Hematopoietic multipotent progenitor cell treated with erythropoietin and hydrocortisone succinate and interleukin-3 and kit ligand, for 6 days (in vitro differentiated cells): ENCODE data around the gene PRODH.
"Not testable (repeated sequence)": the region's sequence is repeated elsewhere in the genome, so short reads cannot be mapped to it uniquely, and the experiment has no call there.

ENCODE experiments used
- DNase-seq: peaks from one replicate; pipeline ENCODE4 v3.0.0-alpha.2; 2015

The PRODH gene

DNA sequence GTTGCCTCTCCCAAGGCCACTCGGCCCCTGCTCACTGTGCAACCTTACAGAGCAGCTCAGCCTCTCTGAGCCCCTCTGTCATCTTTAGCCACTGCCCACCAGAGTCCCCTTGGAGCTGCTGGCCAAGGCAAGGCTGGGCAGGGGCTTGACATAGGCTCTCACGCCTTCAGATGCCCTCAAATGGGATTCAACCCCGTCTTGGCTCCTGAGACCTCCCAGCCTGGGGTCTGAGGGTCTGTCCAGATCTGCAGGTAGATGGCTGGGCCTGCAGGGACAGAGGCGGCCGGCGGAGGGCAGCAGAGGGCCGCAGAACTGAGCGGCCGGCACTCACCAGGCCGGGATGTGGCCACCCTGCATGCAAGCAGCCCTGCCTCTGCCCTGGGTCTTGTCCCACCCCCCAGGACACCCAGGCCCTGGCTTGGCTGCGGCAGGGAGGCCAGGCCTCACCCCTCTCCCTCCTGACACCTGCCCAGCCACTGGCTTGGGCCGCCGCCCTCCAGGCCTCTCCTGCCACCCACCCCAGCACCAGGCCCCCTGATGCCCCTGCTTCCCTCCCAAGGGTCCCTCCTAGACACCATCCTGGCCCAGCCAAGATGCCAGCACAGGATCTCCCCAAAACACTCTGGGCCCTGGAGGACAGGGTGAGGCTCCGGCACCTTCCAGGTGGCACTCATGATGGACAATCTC lies 18.4 kb upstream of the PRODH start:
- DNase-seq = peak; percentile 68

DNA sequence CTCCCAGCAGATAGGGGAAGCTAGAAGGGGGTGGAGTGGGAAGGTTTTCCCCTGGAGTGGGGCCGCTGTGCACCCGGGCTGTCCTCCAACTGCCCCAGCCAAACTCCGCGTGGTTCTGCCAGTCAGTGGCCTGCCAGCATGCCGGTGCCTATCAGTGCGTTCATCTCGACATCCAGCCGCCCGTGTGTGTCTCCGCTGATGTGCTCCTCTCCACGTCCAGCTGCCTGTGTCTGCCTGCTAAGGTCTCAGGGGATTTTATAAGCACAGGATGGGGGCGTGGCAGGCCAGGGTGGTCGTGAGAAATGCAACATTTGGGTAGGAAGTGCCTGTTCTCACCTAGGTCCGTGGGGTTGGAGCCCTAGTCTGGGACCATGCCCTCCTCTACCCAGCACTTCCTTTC lies 17.0 kb upstream of the PRODH start:
- not testable (repeated sequence) for DNase-seq

DNA sequence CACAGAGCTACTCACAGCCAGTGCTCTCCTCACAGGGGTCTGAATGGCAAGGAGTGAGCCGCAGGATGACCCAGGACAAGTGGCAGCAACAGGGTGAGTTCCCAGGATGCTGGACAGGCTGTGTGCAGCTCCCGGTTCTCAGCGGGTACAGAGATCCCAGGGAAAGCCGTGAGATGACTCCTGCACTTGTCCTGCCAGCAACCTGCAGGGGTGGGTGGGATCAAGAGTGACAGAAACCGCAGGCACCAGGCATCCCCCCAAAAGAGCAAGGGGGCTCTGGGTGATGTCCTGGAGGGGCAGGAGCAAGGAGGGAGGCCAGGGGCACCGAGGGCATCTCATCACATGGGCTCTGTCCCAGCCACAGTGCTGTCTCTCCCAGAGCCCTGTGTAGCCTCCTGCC lies 15.9 kb upstream of the PRODH start:
- DNase-seq = no peak

DNA sequence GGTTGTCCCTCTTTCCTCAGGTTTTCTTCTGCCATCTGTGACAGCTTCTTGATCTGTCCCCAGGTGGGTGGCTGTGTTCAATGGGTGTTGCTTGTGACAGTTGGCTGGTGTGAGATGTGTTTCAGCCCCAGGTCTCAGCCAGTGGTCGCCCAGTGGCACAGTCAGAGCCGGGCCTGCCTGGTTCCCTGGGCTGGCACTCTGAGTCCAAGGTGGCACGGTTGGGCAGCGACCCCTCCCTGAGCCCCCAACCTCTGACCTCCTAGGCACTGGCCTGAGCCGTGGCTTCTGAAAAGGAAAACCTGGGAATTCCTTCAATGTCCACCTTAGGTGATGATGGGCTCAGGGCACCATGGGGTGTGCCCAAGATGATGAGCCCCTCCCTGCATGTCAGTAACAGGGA lies 14.0 kb upstream of the PRODH start:
- DNase-seq = no peak

DNA sequence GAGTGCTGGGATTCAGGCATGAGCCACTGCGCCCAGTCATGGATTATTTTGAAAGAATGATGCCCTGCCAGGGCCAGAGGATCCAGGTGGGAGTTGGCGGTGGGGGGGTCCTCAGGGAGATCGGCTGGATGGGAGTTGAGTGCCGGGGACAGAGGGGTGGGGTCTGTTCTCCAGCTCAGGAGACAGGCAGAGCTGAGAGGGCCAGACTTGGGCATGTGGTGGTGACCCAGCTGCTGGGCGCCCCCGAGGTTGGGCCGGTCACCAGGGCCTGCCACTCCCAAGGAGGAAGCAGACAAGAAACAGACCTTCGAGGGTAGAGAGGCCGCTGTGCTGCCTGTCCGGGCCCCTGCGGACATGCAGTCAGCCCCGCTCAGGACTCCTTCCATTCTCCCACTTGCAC lies 11.8 kb upstream of the PRODH start:
- no peak for DNase-seq

DNA sequence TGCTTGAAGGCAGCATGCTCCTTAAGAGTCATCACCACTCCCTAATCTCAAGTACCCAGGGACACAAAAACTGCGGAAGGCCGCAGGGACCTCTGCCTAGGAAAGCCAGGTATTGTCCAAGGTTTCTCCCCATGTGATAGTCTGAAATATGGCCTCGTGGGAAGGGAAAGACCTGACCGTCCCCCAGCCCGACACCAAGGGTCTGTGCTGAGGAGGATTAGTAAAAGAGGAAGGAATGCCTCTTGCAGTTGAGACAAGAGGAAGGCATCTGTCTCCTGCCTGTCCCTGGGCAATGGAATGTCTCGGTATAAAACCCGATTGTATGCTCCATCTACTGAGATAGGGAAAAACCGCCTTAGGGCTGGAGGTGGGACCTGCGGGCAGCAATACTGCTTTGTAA lies 11.0 kb upstream of the PRODH start:
- DNase-seq = not testable (repeated sequence)

DNA sequence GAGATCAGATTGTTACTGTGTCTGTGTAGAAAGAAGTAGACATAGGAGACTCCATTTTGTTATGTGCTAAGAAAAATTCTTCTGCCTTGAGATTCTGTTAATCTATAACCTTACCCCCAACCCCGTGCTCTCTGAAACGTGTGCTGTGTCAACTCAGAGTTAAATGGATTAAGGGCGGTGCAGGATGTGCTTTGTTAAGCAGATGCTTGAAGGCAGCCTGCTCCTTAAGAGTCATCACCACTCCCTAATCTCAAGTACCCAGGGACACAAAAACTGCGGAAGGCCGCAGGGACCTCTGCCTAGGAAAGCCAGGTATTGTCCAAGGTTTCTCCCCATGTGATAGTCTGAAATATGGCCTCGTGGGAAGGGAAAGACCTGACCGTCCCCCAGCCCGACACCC lies 2.6 kb upstream of the PRODH start:
- DNase-seq = not testable (repeated sequence)

DNA sequence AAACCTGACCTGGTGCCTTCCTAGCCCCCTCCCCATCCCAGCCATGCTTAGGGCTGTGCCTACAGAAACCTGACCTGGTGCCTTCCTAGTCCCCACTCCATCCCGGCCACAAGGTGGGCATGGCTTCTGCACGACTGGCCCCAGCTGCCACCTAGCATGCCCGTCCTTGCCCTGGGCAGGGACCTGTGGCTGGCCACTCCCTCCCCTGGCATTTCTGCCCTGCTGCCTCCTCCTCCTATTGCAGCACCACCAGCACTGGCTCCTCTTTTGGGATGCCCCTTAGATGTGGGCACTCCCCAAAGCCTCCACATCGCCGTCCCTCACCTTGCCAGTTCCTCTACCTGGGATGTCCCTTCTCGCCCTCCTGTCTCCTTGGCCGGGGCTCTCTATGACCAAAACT lies 1.4 kb downstream of the PRODH start:
- DNase-seq = not testable (repeated sequence)

DNA sequence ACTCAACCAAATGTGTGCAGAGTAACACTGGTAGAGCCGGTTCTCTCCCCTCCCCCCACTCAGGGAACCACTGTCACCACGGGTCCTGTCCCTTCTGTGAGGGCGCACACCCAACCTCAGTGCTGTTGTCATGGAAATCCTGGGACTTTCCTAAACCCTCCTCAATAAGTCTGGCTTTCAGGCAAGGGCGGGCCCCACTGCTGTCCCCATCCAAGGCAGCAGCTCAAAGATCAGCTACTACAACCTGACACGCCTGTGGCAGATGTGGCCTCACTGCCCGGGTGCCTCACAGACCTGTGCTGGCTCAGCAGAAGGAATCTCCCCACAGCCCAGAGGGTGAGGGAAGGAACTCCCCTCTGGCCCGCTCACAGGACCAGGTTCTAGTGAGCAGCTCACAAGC lies 2.2 kb downstream of the PRODH start:
- no peak for DNase-seq

DNA sequence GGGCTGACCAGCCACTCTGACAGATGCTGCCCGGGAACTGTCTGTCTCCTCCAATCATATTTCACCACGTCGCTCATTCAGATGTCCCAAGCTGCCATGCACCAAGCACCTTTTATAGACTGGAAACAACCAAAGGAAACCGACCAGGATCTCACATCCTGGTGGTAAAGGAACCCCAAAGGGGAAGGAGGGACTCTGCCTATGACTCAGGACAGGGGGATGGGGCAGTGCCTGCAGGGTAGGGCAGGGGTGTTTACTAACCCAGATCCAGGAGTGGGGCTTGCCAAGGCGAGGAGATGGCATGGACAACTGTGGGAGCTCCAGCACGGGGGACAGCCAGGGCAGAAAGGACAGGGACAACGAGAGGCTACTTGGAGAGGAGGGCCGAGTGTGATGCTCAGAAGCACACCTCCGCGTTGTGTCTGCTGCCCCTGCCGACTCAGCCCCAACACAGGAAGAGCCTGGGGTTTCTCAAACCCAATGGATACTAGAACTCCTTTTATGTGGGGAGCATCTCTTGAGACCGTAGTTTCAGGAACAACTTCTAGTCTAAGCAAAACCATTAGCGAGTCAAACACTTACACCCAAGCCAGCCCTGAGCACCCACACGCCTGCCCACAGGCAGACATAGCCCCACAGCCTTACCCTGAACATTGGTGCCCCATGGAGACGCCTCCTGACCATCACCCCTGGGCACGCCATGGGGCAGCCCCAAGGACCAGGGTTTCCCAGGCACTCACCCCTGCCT lies 4.0 kb downstream of the PRODH start:
- DNase-seq = no peak

DNA sequence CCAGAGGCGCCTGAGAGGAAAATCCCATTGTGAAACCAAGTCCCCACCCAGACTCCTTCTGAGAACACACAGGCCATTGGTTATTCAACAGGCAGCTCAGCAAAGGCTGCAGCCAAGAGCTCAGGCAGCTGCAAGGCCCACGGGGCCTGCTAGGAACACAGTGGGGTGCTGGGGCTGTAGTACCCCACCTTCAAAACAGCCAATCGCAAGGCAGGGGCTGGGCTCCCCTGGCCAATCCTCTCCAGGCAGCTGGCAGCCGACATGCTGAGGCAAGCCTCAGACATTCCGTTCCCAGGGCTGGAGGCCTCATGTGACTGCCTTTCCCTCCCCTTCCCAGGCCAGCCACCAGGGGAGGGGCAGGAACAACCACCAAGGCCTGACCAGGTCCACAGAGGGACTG lies 6.6 kb downstream of the PRODH start:
- DNase-seq = no peak

DNA sequence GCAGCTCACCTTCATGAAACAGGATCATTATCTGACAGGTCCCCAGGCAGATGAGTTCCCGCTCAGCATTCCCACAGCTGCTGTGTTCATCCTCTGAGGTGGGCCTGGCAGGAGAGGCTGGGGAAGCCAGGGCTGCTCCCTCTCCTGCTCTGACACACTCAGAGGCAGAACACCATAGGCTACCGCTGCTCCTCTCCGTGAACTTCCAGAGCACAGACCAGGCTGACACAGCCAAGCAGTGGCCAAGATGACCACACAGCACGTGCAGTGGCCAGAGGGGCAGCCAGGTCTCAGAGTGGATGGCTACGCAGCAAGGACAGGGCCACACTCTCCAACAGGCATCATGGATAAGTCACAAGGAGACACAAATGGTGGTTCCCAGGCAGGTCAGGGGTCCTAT lies 8.5 kb downstream of the PRODH start:
- DNase-seq = no peak

DNA sequence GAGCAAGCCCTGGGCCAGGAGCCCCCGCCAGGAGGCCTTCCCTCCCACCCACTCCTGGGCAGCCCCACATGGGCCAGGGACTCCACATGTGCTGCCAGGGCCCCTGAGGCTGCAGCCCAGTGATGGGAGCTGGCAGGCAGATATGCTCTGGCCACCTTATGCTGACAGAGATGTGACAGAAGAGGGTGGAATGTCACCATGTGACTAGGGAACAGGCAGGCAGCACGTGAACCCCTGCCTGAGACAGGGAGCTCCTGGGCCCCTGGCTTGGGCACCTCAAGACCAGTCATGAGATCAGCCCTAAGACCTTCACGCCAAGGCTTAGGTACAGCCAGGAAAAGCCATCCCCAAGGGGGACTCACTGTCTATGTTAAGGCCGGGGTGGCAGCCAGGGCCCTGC lies 9.1 kb downstream of the PRODH start:
- DNase-seq = no peak

DNA sequence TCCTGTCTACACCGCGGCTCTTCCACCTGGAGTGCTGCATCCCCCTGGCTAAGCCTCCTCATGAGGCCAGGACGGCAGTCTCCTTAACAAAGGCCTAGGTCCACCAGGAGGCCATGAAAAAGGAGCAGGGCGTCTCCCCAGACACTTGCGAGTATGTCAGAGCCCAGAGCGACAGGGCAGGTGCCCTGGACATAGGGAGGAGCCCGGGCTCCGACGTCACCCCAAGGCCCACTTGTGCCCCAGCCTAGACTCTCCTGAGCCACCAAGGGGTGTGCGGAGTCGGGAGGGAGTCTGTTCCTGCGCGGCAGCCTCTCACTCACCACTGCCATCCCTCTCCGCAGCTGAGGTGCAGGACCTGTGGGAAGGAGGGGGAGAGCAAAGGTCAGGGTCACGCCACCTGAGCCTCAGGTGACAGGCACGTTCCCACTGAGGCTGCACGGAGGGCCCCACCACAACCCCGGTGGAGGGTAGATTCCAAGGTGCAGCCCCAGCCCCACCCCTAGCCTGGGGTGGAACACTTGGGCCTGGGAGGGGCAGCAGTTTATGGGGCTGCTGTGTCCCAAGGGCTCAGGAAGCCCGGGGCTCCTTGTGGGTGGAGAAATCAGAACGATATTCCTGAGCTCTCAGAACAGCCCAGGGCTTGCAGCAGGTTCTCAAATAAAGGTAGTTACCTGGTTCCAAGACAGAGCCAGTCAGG lies 10.6 kb downstream of the PRODH start:
- DNase-seq = no peak

DNA sequence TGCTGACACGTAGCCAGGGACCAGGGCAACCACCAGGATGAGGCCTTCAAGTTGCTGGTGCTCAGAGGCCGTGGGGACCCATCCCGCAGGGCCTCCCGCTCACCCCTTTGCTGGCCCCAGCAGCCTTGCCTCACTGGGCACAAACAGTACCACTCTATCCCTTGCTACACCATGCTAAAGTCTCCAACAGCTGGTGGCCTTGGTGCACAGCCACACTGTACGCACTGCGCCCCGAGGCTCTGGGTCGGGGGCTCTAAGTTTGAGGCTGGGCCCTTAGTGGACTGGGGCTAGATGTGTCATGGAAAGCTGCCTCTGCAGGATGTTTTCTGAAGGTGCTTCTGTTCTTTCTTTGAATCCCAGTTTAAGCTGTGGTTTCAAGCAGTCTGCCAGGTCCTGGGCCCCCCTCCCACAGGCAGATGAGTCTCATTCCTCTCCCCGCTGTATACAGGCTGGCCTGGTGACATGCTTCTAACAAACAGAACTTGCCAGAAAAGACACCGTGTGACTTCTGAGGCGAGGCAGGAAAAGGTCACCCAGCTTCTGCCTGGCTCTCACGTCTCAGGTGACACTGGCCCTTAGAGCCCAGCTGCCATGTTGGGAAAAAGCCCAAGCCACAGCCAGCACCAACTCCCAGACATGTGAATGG lies 15.7 kb downstream of the PRODH start:
- DNase-seq = not testable (repeated sequence)

DNA sequence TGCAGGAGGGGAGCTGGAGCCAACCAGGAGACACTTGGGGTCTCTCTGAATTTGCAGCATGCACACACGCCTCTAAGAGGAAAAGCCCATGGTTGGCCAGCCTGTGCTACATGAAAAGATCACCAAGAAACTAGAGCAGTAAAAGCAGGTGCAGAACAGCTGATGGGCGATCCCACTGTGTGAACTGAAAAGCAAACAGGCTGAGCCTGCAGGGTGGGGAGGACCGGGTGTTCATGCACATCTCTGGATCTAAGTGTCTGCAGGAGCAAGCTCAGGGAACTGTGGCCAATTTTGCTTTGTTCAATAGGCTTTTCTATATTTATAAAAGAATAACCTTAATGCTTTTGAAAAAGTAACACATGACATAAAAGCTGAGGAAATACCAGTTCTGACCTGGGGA lies 18.3 kb downstream of the PRODH start:
- not testable (repeated sequence) for DNase-seq

DNA sequence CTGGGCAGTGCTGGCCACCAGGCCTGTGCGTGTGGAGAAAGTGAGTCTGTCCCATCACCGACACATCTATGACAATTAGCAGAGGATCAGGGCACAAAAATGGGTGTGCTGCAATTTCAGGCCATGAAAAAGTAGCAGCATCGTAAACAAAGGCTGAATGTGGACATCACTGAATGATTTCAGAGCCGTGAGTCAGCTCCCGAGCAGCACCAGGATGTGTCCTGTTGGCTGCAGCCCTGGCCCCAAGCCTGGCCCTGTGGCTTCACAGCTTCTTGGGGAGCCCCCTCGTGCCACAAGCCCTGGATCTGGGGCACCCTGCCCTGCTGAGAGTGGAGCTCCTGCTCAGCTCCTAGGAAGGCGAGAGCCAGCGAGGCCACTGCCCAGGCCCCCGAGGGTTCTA lies 20.5 kb downstream of the PRODH start:
- not testable (repeated sequence) for DNase-seq

DNA sequence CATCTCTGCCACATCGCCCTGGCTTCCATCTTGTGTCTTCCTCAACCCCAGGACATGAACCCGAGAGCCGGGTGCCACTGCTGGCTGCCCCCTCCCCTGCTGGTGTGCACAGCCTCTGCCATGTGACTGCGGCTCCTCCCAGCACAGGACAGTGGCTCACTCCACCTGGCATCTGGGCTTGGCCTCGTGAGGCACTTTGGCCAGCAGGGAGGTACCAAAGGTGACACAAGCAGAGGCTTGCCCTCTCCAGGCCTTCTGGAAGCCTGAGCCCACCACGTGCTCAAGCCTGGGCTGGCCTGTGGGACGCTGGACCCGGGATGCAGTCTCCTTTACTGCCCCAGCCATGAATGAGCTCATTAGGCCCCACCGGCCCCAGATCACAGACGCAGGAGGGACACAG lies 21.5 kb downstream of the PRODH start:
- DNase-seq = not testable (repeated sequence)

DNA sequence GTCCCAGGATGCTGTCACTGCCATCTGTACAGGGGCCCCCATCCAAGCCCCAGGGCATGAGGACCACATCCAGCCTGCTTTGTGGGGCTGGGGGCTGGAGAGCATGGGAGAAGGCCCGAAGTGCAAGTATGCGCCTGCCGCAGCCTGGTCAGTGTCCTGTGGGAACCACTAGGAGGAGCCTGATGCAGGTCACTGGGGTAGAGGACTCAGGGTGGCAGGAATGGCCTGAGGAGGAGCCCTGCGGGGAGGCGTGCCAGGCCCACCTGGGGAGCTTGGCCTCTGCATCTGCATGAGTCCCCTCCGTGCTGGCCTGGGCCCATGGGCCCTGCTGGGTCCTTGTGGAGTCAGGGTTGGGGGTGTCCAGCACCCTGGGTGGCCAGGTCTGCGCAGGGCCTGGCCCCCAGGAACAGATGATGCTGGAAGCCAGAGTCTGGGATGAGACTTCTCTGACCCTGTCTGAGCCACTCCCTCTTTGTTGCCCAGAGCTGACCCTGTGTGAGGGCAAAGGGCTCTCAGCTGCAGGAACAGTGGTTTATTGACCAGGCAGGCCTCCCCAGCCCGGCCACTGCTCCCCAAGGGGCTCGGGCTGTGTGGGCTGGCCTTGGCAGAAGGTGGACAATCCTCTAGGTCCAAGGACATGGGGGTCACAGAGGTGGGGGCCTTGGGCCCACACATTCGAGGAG lies 23.7 kb downstream of the PRODH start:
- not testable (repeated sequence) for DNase-seq

DNA sequence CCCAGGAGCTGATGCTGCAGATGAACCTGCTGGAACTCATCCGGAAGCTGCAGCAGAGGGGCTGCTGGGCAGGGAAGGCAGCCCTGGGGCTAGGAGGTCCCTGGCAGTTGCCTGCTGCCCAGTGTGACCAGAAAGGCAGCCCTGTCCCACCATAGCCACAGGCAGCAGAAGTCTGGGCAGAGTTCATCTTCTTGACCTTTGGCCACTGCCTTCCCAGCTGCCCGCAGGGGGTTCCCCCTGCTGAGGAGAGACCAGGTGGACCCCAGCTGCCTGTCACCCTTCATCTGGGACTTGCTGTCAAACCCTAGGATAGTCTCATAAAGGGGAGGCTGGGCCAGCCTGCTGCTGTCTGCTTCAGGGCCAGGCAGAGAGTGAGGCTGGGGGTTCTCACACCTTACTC lies 24.6 kb downstream of the PRODH start:
- DNase-seq = not testable (repeated sequence)

DNA sequence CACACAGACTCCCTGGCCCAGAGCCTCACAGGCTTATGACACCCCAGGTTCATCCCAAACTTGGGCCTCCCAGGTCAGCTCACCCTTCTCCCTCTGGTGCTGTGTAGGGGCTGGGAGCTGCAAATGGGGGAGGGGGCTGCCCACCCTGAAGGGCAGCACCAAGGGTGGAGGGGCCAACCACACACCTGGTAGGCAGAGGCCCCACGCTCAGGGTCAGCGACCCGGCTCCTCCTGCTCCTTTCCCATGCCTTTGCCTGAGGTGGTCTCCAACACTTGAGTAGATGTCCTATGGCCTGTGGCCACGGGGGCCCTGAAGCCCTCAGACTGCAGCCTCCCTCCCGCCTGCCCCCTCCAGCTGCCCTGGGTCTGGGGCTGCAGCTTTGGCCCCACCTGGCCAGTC lies 26.5 kb downstream of the PRODH start:
- DNase-seq = no peak

DNA sequence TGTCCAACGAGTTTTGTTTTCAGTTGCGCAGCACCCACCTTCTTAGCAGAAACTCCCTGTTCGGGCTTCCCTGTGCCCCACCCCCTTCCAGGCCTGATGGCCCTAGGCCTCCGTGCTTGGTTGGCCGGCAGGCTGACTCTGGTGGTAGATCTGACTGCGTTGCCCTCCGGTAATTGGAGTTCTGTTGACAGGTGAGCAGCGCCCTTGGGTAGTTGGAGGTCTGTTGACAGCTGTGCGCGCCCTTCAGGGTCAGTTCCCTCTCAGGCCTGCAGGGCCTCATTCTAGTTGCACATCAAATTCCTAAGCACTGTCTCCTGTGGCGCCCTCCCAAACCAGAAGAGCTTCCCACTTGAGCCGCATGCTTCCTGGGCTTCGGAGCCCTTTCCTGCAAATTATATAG lies 29.2 kb downstream of the PRODH start:
- DNase-seq = no peak

DNA sequence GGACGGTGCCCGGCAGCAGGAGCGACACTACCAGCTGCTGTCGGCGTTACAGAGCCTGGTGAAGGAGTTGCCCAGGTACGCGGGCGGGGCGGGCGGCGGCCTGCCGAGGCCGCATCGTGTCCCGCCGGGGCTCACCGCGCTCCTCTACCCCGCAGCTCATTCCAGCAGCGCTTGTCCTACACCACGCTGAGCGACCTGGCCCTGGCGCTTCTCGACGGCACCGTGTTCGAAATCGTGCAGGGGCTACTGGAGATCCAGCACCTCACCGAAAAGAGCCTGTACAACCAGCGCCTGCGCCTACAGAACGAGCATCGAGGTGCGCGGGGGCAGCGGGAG lies 29.7 kb downstream of the PRODH start:
- DNase-seq = not testable (repeated sequence)
